GM23248 (cell line): ENCODE data around the gene DHX58.

ENCODE experiments used
- EZH2 ChIP-seq: fragments of 200-600 bp; sonication (generic); IDR thresholded peaks from 2 replicates; pipeline ENCODE4 v1.6.1; 2018; ENCODE audit warnings: antibody characterized with exemption, mild to moderate bottlenecking; ENCODE audit not compliant: insufficient read depth, poor library complexity, severe bottlenecking
- EZH2phosphoT487 ChIP-seq: fragments of 200-600 bp; sonication (generic); IDR thresholded peaks from 2 replicates; pipeline ENCODE4 v1.6.1; 2018; ENCODE audit warnings: antibody characterized with exemption, moderate library complexity, mild to moderate bottlenecking, low read depth; ENCODE audit not compliant: insufficient read depth

DNA sequence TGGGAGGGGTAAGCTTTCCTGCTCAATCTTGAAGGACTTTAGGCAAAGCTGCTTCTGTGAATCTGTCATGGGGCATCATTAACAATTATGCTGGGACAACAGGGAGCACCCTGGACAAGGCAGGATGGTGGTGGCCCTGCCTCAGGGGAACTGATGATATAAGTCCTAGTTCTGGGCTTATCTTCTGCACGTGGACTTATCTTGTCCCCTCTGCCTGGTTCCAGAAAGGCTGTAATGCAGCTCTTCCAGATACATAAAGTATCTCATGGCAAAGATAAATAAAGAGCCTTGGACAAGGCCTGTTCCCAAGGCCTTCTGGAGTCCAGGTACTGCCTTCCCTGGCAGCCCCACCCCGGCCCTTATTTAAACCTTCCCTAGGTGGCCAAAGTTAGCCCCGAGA is 8.2 kb downstream of the DHX58 start:
- TF ChIP-seq EZH2 (no peak), EZH2phosphoT487 (no peak)
